H9 (cell line): ENCODE measurements around the gene CD1B. TPM values are rescaled to one million over a fixed set of nuclear protein-coding genes. Genes with fewer than 3 reads are reported as not detected.

ENCODE experiments used
- total RNA-seq: library from RNA; stranded (reverse); gene quantifications from 2 replicates; pipeline ENCODE4 v1.2.1, GENCODE V29; 2021

CD1B gene
- total RNA-seq, 1 experiment from 2014 or later = not detected

Other genes with a start within 250 kb of the CD1B start
- 0.98 and 1.3 TPM in 2 replicates for gene CD1D, start 150.6 kb downstream of the CD1B start, total RNA-seq
- gene CD1A, start 77.1 kb downstream of the CD1B start, total RNA-seq = not detected in 2 replicates
- gene CD1C, start 41.6 kb downstream of the CD1B start, total RNA-seq = not detected in 2 replicates
- not detected in 2 replicates for gene CD1E, start 22.4 kb upstream of the CD1B start, total RNA-seq
- not detected in 2 replicates for gene OR10T2, start 67.9 kb upstream of the CD1B start, total RNA-seq
- not detected in 2 replicates for gene OR10K2, start 94.7 kb upstream of the CD1B start, total RNA-seq
- gene OR10K1, start 130.3 kb upstream of the CD1B start, total RNA-seq = not detected in 2 replicates
- not detected in 2 replicates for gene OR10R2, start 140.7 kb upstream of the CD1B start, total RNA-seq
- gene OR6Y1, start 222.9 kb upstream of the CD1B start, total RNA-seq = not detected in 2 replicates
- gene OR6P1, start 239.0 kb upstream of the CD1B start, total RNA-seq = not detected in 2 replicates
- not detected in 2 replicates for gene OR10X1, start 248.4 kb upstream of the CD1B start, total RNA-seq